Measurements from ENCODE around the gene SSNA1. TPM values are rescaled to one million over a fixed set of nuclear protein-coding genes. Genes with fewer than 3 reads are reported as not detected.

The SSNA1 gene
- total RNA-seq, 1 donor, result 59.7 TPM

DNA sequence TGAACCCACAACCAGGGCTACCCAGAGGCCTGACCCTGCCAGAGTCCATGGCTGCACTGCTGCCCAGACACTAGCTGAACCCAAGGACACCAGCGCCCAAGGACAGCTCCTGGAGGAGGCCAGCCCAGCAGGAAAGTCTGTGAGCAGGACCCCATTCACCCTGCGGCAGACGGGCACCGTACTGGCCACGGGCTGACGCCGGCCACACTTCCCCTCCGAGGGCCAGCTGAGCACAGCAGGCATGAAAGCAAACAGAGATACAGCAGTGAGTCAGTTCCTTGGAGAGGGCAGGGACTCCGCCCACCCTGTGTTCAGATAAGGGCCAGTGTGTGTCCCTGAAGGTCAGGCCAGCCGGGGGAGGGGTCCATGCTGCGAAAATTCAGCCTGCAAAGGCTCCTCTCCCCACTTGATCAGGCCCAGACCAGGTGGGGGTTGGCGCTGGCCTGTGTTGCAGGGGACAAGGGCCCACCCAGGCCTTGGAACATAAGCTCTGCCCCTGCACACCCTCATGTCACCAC lies 30.3 kb downstream of the SSNA1 start:
- no peaks in the 10 kb centered on the region for H3K27me3 ChIP-seq (ENCODE audit: insufficient read depth, low read length)
- no peaks in the 10 kb centered on the region for H3K79me2 ChIP-seq (ENCODE audit: insufficient read depth, low read length)
- H2AFZ ChIP-seq (ENCODE audit: low read length), result no peak overlapping the region
- H4K20me1 ChIP-seq (ENCODE audit: insufficient read depth, low read length), result no peaks in the 10 kb centered on the region
- H3K4me2 ChIP-seq (ENCODE audit: insufficient read depth, low read length), result peak overlapping the region; percentile 24
- TF ChIP-seq, protein P1, sequence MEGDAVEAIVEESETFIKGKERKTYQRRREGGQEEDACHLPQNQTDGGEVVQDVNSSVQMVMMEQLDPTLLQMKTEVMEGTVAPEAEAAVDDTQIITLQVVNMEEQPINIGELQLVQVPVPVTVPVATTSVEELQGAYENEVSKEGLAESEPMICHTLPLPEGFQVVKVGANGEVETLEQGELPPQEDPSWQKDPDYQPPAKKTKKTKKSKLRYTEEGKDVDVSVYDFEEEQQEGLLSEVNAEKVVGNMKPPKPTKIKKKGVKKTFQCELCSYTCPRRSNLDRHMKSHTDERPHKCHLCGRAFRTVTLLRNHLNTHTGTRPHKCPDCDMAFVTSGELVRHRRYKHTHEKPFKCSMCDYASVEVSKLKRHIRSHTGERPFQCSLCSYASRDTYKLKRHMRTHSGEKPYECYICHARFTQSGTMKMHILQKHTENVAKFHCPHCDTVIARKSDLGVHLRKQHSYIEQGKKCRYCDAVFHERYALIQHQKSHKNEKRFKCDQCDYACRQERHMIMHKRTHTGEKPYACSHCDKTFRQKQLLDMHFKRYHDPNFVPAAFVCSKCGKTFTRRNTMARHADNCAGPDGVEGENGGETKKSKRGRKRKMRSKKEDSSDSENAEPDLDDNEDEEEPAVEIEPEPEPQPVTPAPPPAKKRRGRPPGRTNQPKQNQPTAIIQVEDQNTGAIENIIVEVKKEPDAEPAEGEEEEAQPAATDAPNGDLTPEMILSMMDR (IDR thresholded peaks at IDR 0.05; ENCODE audit: extremely low read depth, low read depth, low read length), result no peak
- no peaks in the 10 kb centered on the region for H3K9me3 ChIP-seq (ENCODE audit: low read depth, low read length)
- no peak overlapping the region for H3K4me3 ChIP-seq (ENCODE audit: insufficient read depth, low read length)
- no peak overlapping the region for H3K27ac ChIP-seq (ENCODE audit: low read depth, low read length)
- no peaks in the 10 kb centered on the region for H3K36me3 ChIP-seq (ENCODE audit: insufficient read depth, low read length)
- DNase-seq (ENCODE audit: insufficient read length, low spot score, missing footprints), result peak; percentile 99
- peaks cover 20% of the 10 kb centered on the region for H3K4me1 ChIP-seq (ENCODE audit: insufficient read depth, low read length)

GRCh38 chr9:137219757-137220316 lies 31.4 kb downstream of the SSNA1 start:
- Histone ChIP-seq H3K27me3 (ENCODE audit: insufficient read depth, low read length) (no peaks in the 10 kb centered on the region), H2AFZ (ENCODE audit: low read length) (no peak overlapping the region), H3K79me2 (ENCODE audit: insufficient read depth, low read length) (no peaks in the 10 kb centered on the region), H3K4me3 (ENCODE audit: insufficient read depth, low read length) (no peak overlapping the region), H4K20me1 (ENCODE audit: insufficient read depth, low read length) (no peaks in the 10 kb centered on the region), H3K36me3 (ENCODE audit: insufficient read depth, low read length) (no peaks in the 10 kb centered on the region), H3K4me1 (ENCODE audit: insufficient read depth, low read length) (peaks cover 24% of the 10 kb centered on the region), H3K9me3 (ENCODE audit: low read depth, low read length) (no peaks in the 10 kb centered on the region), H3K27ac (ENCODE audit: low read depth, low read length) (no peak overlapping the region), H3K4me2 (ENCODE audit: insufficient read depth, low read length) (no peak overlapping the region)
- DNase-seq (ENCODE audit: insufficient read length, low spot score, missing footprints), result no peak
- TF ChIP-seq, protein P1 (IDR thresholded peaks at IDR 0.05; ENCODE audit: extremely low read depth, low read depth, low read length), result no peak

GRCh38 chr9:137220317-137221094 lies 32.0 kb downstream of the SSNA1 start:
- no peak for DNase-seq (ENCODE audit: insufficient read length, low spot score, missing footprints)
- TF ChIP-seq, protein P1 (IDR thresholded peaks at IDR 0.05; ENCODE audit: extremely low read depth, low read depth, low read length), result no peak
- Histone ChIP-seq H4K20me1 (ENCODE audit: insufficient read depth, low read length) (no peaks in the 10 kb centered on the region), H3K27ac (ENCODE audit: low read depth, low read length) (no peak overlapping the region), H3K9me3 (ENCODE audit: low read depth, low read length) (no peaks in the 10 kb centered on the region), H2AFZ (ENCODE audit: low read length) (no peak overlapping the region), H3K4me3 (ENCODE audit: insufficient read depth, low read length) (no peak overlapping the region), H3K79me2 (ENCODE audit: insufficient read depth, low read length) (no peaks in the 10 kb centered on the region), H3K27me3 (ENCODE audit: insufficient read depth, low read length) (no peaks in the 10 kb centered on the region), H3K4me2 (ENCODE audit: insufficient read depth, low read length) (no peak overlapping the region), H3K36me3 (ENCODE audit: insufficient read depth, low read length) (no peaks in the 10 kb centered on the region), H3K4me1 (ENCODE audit: insufficient read depth, low read length) (peaks cover 24% of the 10 kb centered on the region)

- Histone ChIP-seq H3K4me2 (ENCODE audit: insufficient read depth, low read length) (no peak overlapping the region), H2AFZ (ENCODE audit: low read length) (no peak overlapping the region), H3K4me1 (ENCODE audit: insufficient read depth, low read length) (peaks cover 24% of the 10 kb centered on the region), H3K4me3 (ENCODE audit: insufficient read depth, low read length) (no peak overlapping the region), H3K9me3 (ENCODE audit: low read depth, low read length) (no peaks in the 10 kb centered on the region), H3K27ac (ENCODE audit: low read depth, low read length) (no peak overlapping the region), H3K27me3 (ENCODE audit: insufficient read depth, low read length) (no peaks in the 10 kb centered on the region), H4K20me1 (ENCODE audit: insufficient read depth, low read length) (no peaks in the 10 kb centered on the region), H3K36me3 (ENCODE audit: insufficient read depth, low read length) (no peaks in the 10 kb centered on the region), H3K79me2 (ENCODE audit: insufficient read depth, low read length) (no peaks in the 10 kb centered on the region)
- no peak for DNase-seq (ENCODE audit: insufficient read length, low spot score, missing footprints)
- TF ChIP-seq, protein P1 (IDR thresholded peaks at IDR 0.05; ENCODE audit: extremely low read depth, low read depth, low read length), result no peak
Observed at GRCh38 chr9:137221095-137221505, 32.6 kb downstream of the SSNA1 start.
